DOHH2 (cell line): ENCODE measurements around the gene ATG12.

ENCODE experiments used
- H3F3A ChIP-seq: fragments of 200-600 bp; sonication (generic), shearing (Covaris generic); 2 replicates; pipeline ENCODE4 v1.6.0; 2016; ENCODE audit warnings: antibody characterized with exemption, mild to moderate bottlenecking; ENCODE audit not compliant: control insufficient read depth, insufficient read depth
- H3K27ac ChIP-seq: fragments of 200-600 bp; sonication (generic); 2 replicates; pipeline ENCODE4 v1.5.1; 2014; ENCODE audit warnings: low read depth, mild to moderate bottlenecking, low read length, moderate library complexity
- H3K27me3 ChIP-seq: fragments of 200-600 bp; sonication (generic); 2 replicates; pipeline ENCODE4 v1.6.1; 2014; ENCODE audit warnings: mild to moderate bottlenecking, low read length, mixed read lengths; ENCODE audit not compliant: control insufficient read depth
- H3K36me3 ChIP-seq: fragments of 200-600 bp; sonication (generic); 2 replicates; pipeline ENCODE4 v1.6.1; 2014; ENCODE audit warnings: mild to moderate bottlenecking, low read length, moderate library complexity, mixed read lengths; ENCODE audit not compliant: control insufficient read depth
- H3K4me1 ChIP-seq: fragments of 200-600 bp; sonication (generic); 2 replicates; pipeline ENCODE4 v1.6.1; 2014; ENCODE audit warnings: mild to moderate bottlenecking, low read length, mixed read lengths; ENCODE audit not compliant: control insufficient read depth
- H3K4me2 ChIP-seq: fragments of 200-600 bp; sonication (generic); 2 replicates; pipeline ENCODE4 v1.6.0; 2014; ENCODE audit warnings: mild to moderate bottlenecking, low read length, moderate library complexity
- H3K4me3 ChIP-seq: fragments of 200-600 bp; sonication (generic); 2 replicates; pipeline ENCODE4 v1.5.1; 2014; ENCODE audit warnings: mild to moderate bottlenecking, low read length, mixed read lengths
- H3K79me2 ChIP-seq: fragments of 200-600 bp; sonication (generic); 2 replicates; pipeline ENCODE4 v1.6.1; 2014; ENCODE audit warnings: mild to moderate bottlenecking, low read length, mixed read lengths; ENCODE audit not compliant: control insufficient read depth
- H3K9me2 ChIP-seq: fragments of 200-600 bp; sonication (generic); replicated peaks from 2 replicates; pipeline ENCODE4 v1.6.1; 2014; ENCODE audit warnings: mild to moderate bottlenecking, low read length, mixed read lengths; ENCODE audit not compliant: control insufficient read depth
- H3K9me3 ChIP-seq: fragments of 200-600 bp; sonication (generic); 2 replicates; pipeline ENCODE4 v1.6.1; 2014; ENCODE audit warnings: antibody characterized with exemption, low read length, mixed read lengths; ENCODE audit not compliant: control insufficient read depth, insufficient read depth
- H4K20me1 ChIP-seq: fragments of 200-600 bp; sonication (generic); 2 replicates; pipeline ENCODE4 v1.6.0; 2014; ENCODE audit warnings: low read depth, mild to moderate bottlenecking, antibody characterized with exemption, low read length, moderate library complexity; ENCODE audit not compliant: control insufficient read depth, insufficient read depth
- EZH2phosphoT487 ChIP-seq: fragments of 200-600 bp; sonication (generic); IDR thresholded peaks from 2 replicates; pipeline ENCODE4 v1.6.1; 2017; ENCODE audit warnings: borderline replicate concordance, mild to moderate bottlenecking, antibody characterized with exemption, low read length, moderate library complexity, mixed read lengths
- TF ChIP-seq, protein P1 (sequence below): fragments of 200-600 bp; sonication (generic); IDR thresholded peaks from one replicate; pipeline ENCODE4 v1.5.1; 2014; ENCODE audit warnings: antibody characterized with exemption, mild to moderate bottlenecking, low read depth, low read length; ENCODE audit not compliant: poor library complexity, severe bottlenecking

The ATG12 gene

DNA sequence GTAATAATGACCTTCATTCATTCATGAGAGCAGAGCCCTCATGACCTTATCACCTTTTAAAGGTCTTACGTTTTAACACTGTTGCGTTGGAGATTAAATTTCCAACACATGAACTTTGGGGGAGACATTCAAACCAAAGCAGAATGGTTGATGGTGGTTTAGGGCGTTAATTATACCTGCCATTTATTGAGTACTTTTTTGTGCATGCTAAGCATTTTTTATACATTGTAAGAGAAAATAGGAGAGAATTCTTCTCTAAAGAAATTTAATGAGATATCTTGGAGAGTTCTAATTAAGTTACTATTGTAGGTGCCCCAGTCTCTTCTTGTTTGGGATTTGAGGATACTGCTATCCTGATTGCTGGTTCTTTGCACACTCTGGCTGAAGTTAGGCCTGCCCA, 12.8 kb upstream of the ATG12 start:
- Histone ChIP-seq H3F3A (peaks cover 4% of the 10 kb centered on the region; the same call in 1 of the 2 replicates), H3K9me2 (no peaks in the 10 kb centered on the region), H3K79me2 (peaks cover 99% of the 10 kb centered on the region), H3K27me3 (no peaks in the 10 kb centered on the region), H4K20me1 (peaks cover 6% of the 10 kb centered on the region; the same call in 1 of the 2 replicates), H3K9me3 (peaks cover 2% of the 10 kb centered on the region; the same call in 1 of the 2 replicates), H3K36me3 (peaks cover 22% of the 10 kb centered on the region), H3K27ac (no peak overlapping the region), H3K4me3 (no peak overlapping the region), H3K4me2 (no peak overlapping the region), H3K4me1 (peaks cover 22% of the 10 kb centered on the region)
- TF ChIP-seq, protein P1, sequence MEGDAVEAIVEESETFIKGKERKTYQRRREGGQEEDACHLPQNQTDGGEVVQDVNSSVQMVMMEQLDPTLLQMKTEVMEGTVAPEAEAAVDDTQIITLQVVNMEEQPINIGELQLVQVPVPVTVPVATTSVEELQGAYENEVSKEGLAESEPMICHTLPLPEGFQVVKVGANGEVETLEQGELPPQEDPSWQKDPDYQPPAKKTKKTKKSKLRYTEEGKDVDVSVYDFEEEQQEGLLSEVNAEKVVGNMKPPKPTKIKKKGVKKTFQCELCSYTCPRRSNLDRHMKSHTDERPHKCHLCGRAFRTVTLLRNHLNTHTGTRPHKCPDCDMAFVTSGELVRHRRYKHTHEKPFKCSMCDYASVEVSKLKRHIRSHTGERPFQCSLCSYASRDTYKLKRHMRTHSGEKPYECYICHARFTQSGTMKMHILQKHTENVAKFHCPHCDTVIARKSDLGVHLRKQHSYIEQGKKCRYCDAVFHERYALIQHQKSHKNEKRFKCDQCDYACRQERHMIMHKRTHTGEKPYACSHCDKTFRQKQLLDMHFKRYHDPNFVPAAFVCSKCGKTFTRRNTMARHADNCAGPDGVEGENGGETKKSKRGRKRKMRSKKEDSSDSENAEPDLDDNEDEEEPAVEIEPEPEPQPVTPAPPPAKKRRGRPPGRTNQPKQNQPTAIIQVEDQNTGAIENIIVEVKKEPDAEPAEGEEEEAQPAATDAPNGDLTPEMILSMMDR: no peak
- no peak for TF ChIP-seq EZH2phosphoT487

DNA sequence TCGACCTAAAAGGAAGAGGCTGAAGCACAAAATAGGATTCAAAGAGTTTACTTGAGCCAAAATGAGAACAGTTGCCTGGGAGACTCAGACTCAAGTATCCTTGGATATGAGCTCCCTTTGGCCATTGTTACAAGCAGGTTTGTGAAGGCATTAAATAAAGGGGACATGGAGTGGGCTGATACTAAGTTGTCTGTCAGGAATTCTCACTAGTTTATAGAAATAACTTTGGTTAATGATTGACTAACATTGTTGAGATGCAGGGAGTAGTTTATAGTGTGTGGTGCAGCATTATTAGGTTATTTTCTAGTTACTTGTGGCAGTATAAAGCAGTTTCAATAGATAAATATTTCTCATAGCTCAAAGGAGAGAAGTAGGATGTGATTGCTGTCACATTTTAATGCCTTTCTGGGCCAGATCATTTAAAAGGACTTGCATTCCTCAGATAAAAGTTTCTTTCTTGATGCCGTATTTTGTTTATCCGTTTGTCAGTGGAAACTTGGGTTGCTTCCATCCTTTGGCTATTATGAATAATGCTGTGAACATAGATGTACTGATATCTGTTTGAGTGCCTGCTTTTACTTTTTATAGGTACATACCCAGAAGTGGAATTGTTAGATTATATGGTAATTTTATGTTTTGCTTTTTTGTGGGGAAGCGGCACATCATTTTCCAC, 9.5 kb upstream of the ATG12 start:
- peaks cover 6% of the 10 kb centered on the region; the same call in 1 of the 2 replicates for H3K4me1 ChIP-seq
- H3K36me3 ChIP-seq: peaks cover 23% of the 10 kb centered on the region
- no peak overlapping the region for H3K4me2 ChIP-seq
- H4K20me1 ChIP-seq: peaks cover 6% of the 10 kb centered on the region; the same call in 1 of the 2 replicates
- TF ChIP-seq EZH2phosphoT487: no peak
- TF ChIP-seq, protein P1: no peak
- no peaks in the 10 kb centered on the region for H3K27me3 ChIP-seq
- no peak overlapping the region for H3K4me3 ChIP-seq
- no peaks in the 10 kb centered on the region for H3K9me2 ChIP-seq
- peaks cover 2% of the 10 kb centered on the region; the same call in 1 of the 2 replicates for H3K9me3 ChIP-seq
- H3K27ac ChIP-seq: no peak overlapping the region
- H3K79me2 ChIP-seq: peaks cover 100% of the 10 kb centered on the region
- no peaks in the 10 kb centered on the region for H3F3A ChIP-seq

DNA sequence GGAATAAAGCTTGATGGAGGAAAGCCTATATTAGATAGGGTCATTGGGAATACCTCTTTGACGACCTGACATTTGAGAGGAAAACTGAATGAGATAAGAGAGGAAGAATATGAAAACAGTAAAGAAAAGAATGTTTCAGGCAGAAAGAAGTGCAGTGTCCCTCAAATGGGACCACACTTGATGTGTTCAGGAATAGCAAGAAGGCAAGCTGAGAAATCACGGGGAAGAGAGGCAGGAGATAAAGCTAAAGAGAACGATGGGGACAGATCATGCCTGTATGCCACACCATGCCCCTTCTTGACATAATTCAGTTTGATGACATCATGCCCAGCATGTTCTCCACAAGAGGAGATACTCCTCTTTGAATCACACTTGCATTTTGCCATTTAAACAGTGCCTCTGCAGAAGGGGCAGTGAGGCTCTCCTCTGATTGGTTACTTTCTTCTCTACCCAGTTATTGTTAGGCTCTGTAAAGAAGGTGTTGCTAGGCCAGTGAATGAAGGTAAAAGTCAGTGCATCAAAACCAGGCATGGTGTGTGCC, 8.0 kb upstream of the ATG12 start:
- Histone ChIP-seq H3K27me3 (no peaks in the 10 kb centered on the region), H3K9me3 (peaks cover 2% of the 10 kb centered on the region; the same call in 1 of the 2 replicates), H3K27ac (no peak overlapping the region), H3K4me1 (peaks cover 18% of the 10 kb centered on the region), H4K20me1 (peaks cover 6% of the 10 kb centered on the region; the same call in 1 of the 2 replicates), H3K9me2 (no peaks in the 10 kb centered on the region), H3K79me2 (peaks cover 100% of the 10 kb centered on the region), H3K36me3 (peaks cover 28% of the 10 kb centered on the region), H3K4me3 (no peak overlapping the region), H3F3A (peaks cover 8% of the 10 kb centered on the region; the same call in 1 of the 2 replicates), H3K4me2 (no peak overlapping the region)
- TF ChIP-seq EZH2phosphoT487: no peak
- TF ChIP-seq, protein P1: no peak
